HepG2 (cell line): ENCODE measurements around the gene HDAC4. TPM values are rescaled to one million over a fixed set of nuclear protein-coding genes. Genes with fewer than 3 reads are reported as not detected.

Experiments used
- CREM ChIP-seq, 2 experiments: sonication (generic) in 1 of 2; formaldehyde crosslinking in 1 of 2; IDR thresholded peaks; 2 replicates each; pipeline versions ENCODE4 v1.4.0 to v1.6.1; 2016 to 2020; ENCODE audit warnings: antibody characterized with exemption in 1 of 2, mild to moderate bottlenecking in 1 of 2, missing genetic modification reagents in 1 of 2
- GZF1 ChIP-seq: sonication (generic); formaldehyde crosslinking; IDR thresholded peaks from 2 replicates; pipeline ENCODE4 v1.5.1; 2020; ENCODE audit warnings: mild to moderate bottlenecking, missing genetic modification reagents
- IRF1 ChIP-seq: sonication (generic); formaldehyde crosslinking; IDR thresholded peaks from 2 replicates; pipeline ENCODE4 v1.4.0; 2020; ENCODE audit warnings: low read depth, mild to moderate bottlenecking, missing genetic modification reagents
- MBD4 ChIP-seq: IDR thresholded peaks from 2 replicates; pipeline ENCODE4 v1.6.1; 2012; ENCODE audit warnings: low read length, inconsistent platforms, borderline replicate concordance
- MEIS2 ChIP-seq: sonication (generic); formaldehyde crosslinking; IDR thresholded peaks from 2 replicates; pipeline ENCODE4 v1.9.0; 2021; ENCODE audit warnings: mild to moderate bottlenecking, missing genetic modification reagents
- MYNN ChIP-seq: sonication (generic); formaldehyde crosslinking; IDR thresholded peaks from 2 replicates; pipeline ENCODE4 v1.4.0; 2020; ENCODE audit warnings: mild to moderate bottlenecking, low read depth, missing genetic modification reagents
- NR2F1 ChIP-seq, 2 experiments: fragments of 450-650 bp in 1 of 2; formaldehyde crosslinking in 1 of 2; IDR thresholded peaks; 2 replicates each; pipeline versions ENCODE4 v1.5.0 to v1.6.1; 2016 to 2020; ENCODE audit warnings: mild to moderate bottlenecking in 1 of 2, missing compliant biosample characterization in 1 of 2, missing genetic modification reagents in 1 of 2, moderate library complexity in 1 of 2
- PBX3 ChIP-seq: sonication (generic); formaldehyde crosslinking; IDR thresholded peaks from 2 replicates; pipeline ENCODE4 v1.8.1; 2023; ENCODE audit warnings: missing genetic modification reagents, inconsistent platforms, borderline replicate concordance
- RFXANK ChIP-seq: IDR thresholded peaks from 2 replicates; pipeline ENCODE4 v1.6.1; 2016
- SNAPC4 ChIP-seq: sonication (generic); formaldehyde crosslinking; IDR thresholded peaks from 2 replicates; pipeline ENCODE4 v1.4.0; 2020; ENCODE audit warnings: mild to moderate bottlenecking, missing genetic modification reagents
- TRIM22 ChIP-seq: fragments of 450-650 bp; IDR thresholded peaks from 2 replicates; pipeline ENCODE4 v1.6.1; 2017
- ZFP36 ChIP-seq: fragments of 150-350 bp; IDR thresholded peaks from 2 replicates; pipeline ENCODE4 v1.6.1; 2018; ENCODE audit warnings: borderline replicate concordance, low read length, low read depth; ENCODE audit not compliant: partially characterized antibody
- ZFP41 ChIP-seq: sonication (generic); formaldehyde crosslinking; IDR thresholded peaks from 2 replicates; pipeline ENCODE4 v1.4.0; 2020; ENCODE audit warnings: mild to moderate bottlenecking, missing genetic modification reagents, borderline replicate concordance
- ZFP91 ChIP-seq: sonication (generic); formaldehyde crosslinking; IDR thresholded peaks from 2 replicates; pipeline ENCODE4 v1.9.0; 2022; ENCODE audit warnings: missing genetic modification reagents, mild to moderate bottlenecking, borderline replicate concordance
- ZNF562 ChIP-seq: sonication (generic); formaldehyde crosslinking; IDR thresholded peaks from 2 replicates; pipeline ENCODE4 v1.8.0; 2022; ENCODE audit warnings: missing genetic modification reagents, borderline replicate concordance
- ZNF598 ChIP-seq: sonication (generic); formaldehyde crosslinking; IDR thresholded peaks from 2 replicates; pipeline ENCODE4 v1.5.1; 2020; ENCODE audit warnings: mild to moderate bottlenecking, missing genetic modification reagents, borderline replicate concordance
- ZNF672 ChIP-seq: sonication (generic); formaldehyde crosslinking; IDR thresholded peaks from 2 replicates; pipeline ENCODE4 v1.8.1; 2022; ENCODE audit warnings: missing genetic modification reagents
- ZSCAN9 ChIP-seq: IDR thresholded peaks from 2 replicates; pipeline ENCODE4 v1.6.1; 2016; ENCODE audit warnings: borderline replicate concordance
- polyA plus RNA-seq, 8 experiments: library from polyadenylated mRNA; depleted of rRNA in 3 of 8; stranded (reverse) in 7 of 8; unstranded in 1 of 8; fragments of >200 nt; fragmentation: Illumina TruSeq in 4 of 8; extraction: Trizol in 4 of 8; gene quantifications; 2 replicates each; pipeline versions ENCODE4 v1.2.1 to v1.2.3, GENCODE V29; 2011 to 2016; ENCODE audit warnings: low read depth in 4 of 8, missing spikeins in 1 of 8, mixed read lengths in 1 of 8; ENCODE audit not compliant: insufficient read depth in 1 of 8
- total RNA-seq, 5 experiments: library from RNA; depleted of rRNA; stranded (reverse); fragments of >200 nt; fragmentation: Illumina TruSeq; extraction: Trizol; gene quantifications; 2 replicates each; pipeline ENCODE4 v1.2.3, GENCODE V29; 2016; ENCODE audit warnings: low read depth in 1 of 5

HDAC4 gene
- total and polyA plus RNA-seq, 2 of the 13 experiments (the other 11 are each of a cell fraction or from before 2014, with no cell fraction given) = 10.1 to 11.5 TPM

GRCh38 chr2:239401881-239402233 lies 1.0 kb upstream of the HDAC4 start (continued):
- TF ChIP-seq SNAPC4 = no peak
- TF ChIP-seq TRIM22 = no peak
- TF ChIP-seq ZSCAN9 (CRISPR knock-in tag) = no peak
- TF ChIP-seq RFXANK (CRISPR knock-in tag) = no peak
- TF ChIP-seq GZF1 (CRISPR knock-in tag) = no peak
- TF ChIP-seq MBD4 = no peak
- TF ChIP-seq MEIS2 (CRISPR knock-in tag) = no peak
- TF ChIP-seq NR2F1 (CRISPR knock-in tag; IDR thresholded peaks at IDR 0.05) = no peak
- no peak; the same call in 1 of the 2 replicates for TF ChIP-seq ZFP91
- no peak for TF ChIP-seq CREM (IDR thresholded peaks at IDR 0.05)
- TF ChIP-seq CREM (CRISPR knock-in tag; IDR thresholded peaks at IDR 0.05) = no peak
- TF ChIP-seq ZNF672 (CRISPR knock-in tag) = no peak
- TF ChIP-seq PBX3 (CRISPR knock-in tag) = no peak
- TF ChIP-seq ZNF562 (CRISPR knock-in tag) = no peak; the same call in 1 of the 2 replicates
- no peak for TF ChIP-seq IRF1
- TF ChIP-seq ZNF598 (CRISPR knock-in tag) = peak; percentile 2; the same call in 1 of the 2 replicates
- TF ChIP-seq ZFP41 (CRISPR knock-in tag) = no peak
- TF ChIP-seq ZFP36 = no peak
- TF ChIP-seq MYNN (CRISPR knock-in tag) = no peak
